Activated CD8-positive, alpha-beta T cell treated with anti-CD3 and anti-CD28 coated beads for 36 hours (primary cell): ENCODE results near the gene CDH2. TPM values are rescaled to one million over a fixed set of nuclear protein-coding genes. Genes with fewer than 3 reads are reported as not detected.

Experiments
- ATAC-seq: fragments of 200-7000 bp; cut with Tn5 transposase; one replicate; pipeline ENCODE4 v1.10.0; 2021; ENCODE audit warnings: mild to moderate bottlenecking, moderate library complexity
- CTCF ChIA-PET: fragments of 350-600 bp; sonication (Branson Sonifier 250); formaldehyde crosslinking; loops from one replicate; lab custom pipeline; 2021; ENCODE audit warnings: antibody characterized with exemption; lab: Charles Lee
- POLR2A ChIA-PET: fragments of 350-600 bp; sonication (Branson Sonifier 250); formaldehyde crosslinking; loops from one replicate; lab custom pipeline; 2021; ENCODE audit warnings: antibody characterized with exemption; lab: Charles Lee
- DNase-seq: peaks from one replicate; pipeline ENCODE4 v3.0.0-alpha.2; 2020
- H3K27ac Mint-ChIP-seq: one replicate; pipeline ENCODE4 v1.8.0; 2021; ENCODE audit warnings: mild to moderate bottlenecking, mixed read lengths
- H3K27me3 Mint-ChIP-seq: one replicate; pipeline ENCODE4 v1.8.0; 2021; ENCODE audit warnings: mixed read lengths
- H3K36me3 Mint-ChIP-seq: one replicate; pipeline ENCODE4 v1.8.0; 2021; ENCODE audit warnings: low read depth, mixed read lengths
- H3K4me1 Mint-ChIP-seq: one replicate; pipeline ENCODE4 v1.8.0; 2021; ENCODE audit warnings: low read depth, mixed read lengths
- H3K4me3 Mint-ChIP-seq: one replicate; pipeline ENCODE4 v1.8.0; 2021; ENCODE audit warnings: mild to moderate bottlenecking, moderate library complexity, mixed read lengths
- H3K9me3 Mint-ChIP-seq: one replicate; pipeline ENCODE4 v1.8.0; 2021; ENCODE audit warnings: mixed read lengths
- CTCF ChIP-seq: fragments of 200-600 bp; IDR thresholded peaks from one replicate; pipeline ENCODE4 v1.8.0; 2022; ENCODE audit warnings: antibody characterized with exemption, mild to moderate bottlenecking
- intact Hi-C: fragments of 100-400 bp; cut with micrococcal nuclease; formaldehyde crosslinking; loops from one replicate; pipeline ENCODE4 v1.10.0; 2022
- total RNA-seq, 2 experiments: library from RNA; stranded (reverse); gene quantifications; one replicate each; pipeline ENCODE4 v1.2.3, GENCODE V29; 2021

The CDH2 gene
- total RNA-seq, 2 experiments from 2014 or later, result 0.18 TPM; not detected in 1

- Mint-ChIP-seq H3K4me1 (no peaks in the 10 kb centered on the region), H3K4me3 (no peak overlapping the region), H3K9me3 (no peaks in the 10 kb centered on the region), H3K27me3 (no peaks in the 10 kb centered on the region), H3K36me3 (no peaks in the 10 kb centered on the region), H3K27ac (no peak overlapping the region)
- ChIA-PET CTCF (no interaction called here), POLR2A (no interaction called here)
- DNase-seq (no peak), ATAC-seq (no peak)
- no peak for TF ChIP-seq CTCF
- intact Hi-C loops, result no loop called here
Measured at GRCh38 chr18:27970321-27970720, 206.6 kb downstream of the CDH2 start.

- H3K27ac Mint-ChIP-seq, result no peak overlapping the region
- no peak for TF ChIP-seq CTCF
- H3K9me3 Mint-ChIP-seq, result no peaks in the 10 kb centered on the region
- intact Hi-C loops, result no loop called here
- H3K4me1 Mint-ChIP-seq, result no peaks in the 10 kb centered on the region
- ChIA-PET CTCF (no interaction called here), POLR2A (no interaction called here)
- no peaks in the 10 kb centered on the region for H3K27me3 Mint-ChIP-seq
- DNase-seq (no peak), ATAC-seq (no peak)
- H3K4me3 Mint-ChIP-seq, result no peak overlapping the region
- no peaks in the 10 kb centered on the region for H3K36me3 Mint-ChIP-seq
Measured at GRCh38 chr18:27969206-27969605, 207.7 kb downstream of the CDH2 start.

GRCh38 chr18:27967913-27968824 lies 208.8 kb downstream of the CDH2 start:
- Mint-ChIP-seq H3K9me3 (no peaks in the 10 kb centered on the region), H3K4me1 (no peaks in the 10 kb centered on the region), H3K4me3 (no peak overlapping the region), H3K27me3 (no peaks in the 10 kb centered on the region), H3K36me3 (no peaks in the 10 kb centered on the region), H3K27ac (no peak overlapping the region)
- ChIA-PET POLR2A (no interaction called here), CTCF (no interaction called here)
- DNase-seq, result no peak
- ATAC-seq, result no peak
- intact Hi-C loops, result no loop called here
- no peak for TF ChIP-seq CTCF

GRCh38 chr18:27966881-27967280 lies 210.0 kb downstream of the CDH2 start:
- H3K27ac Mint-ChIP-seq, result no peak overlapping the region
- ATAC-seq, result no peak
- H3K36me3 Mint-ChIP-seq, result no peaks in the 10 kb centered on the region
- H3K27me3 Mint-ChIP-seq, result no peaks in the 10 kb centered on the region
- POLR2A ChIA-PET, result no interaction called here
- H3K9me3 Mint-ChIP-seq, result peaks cover 2% of the 10 kb centered on the region
- intact Hi-C loops, result no loop called here
- no peaks in the 10 kb centered on the region for H3K4me1 Mint-ChIP-seq
- DNase-seq, result no peak
- CTCF ChIA-PET, result no interaction called here
- TF ChIP-seq CTCF, result no peak
- H3K4me3 Mint-ChIP-seq, result no peak overlapping the region

GRCh38 chr18:27964811-27965210 lies 212.1 kb downstream of the CDH2 start:
- Mint-ChIP-seq H3K36me3 (no peaks in the 10 kb centered on the region), H3K27me3 (no peaks in the 10 kb centered on the region), H3K9me3 (peaks cover 4% of the 10 kb centered on the region), H3K27ac (no peak overlapping the region), H3K4me1 (no peaks in the 10 kb centered on the region), H3K4me3 (no peak overlapping the region)
- ATAC-seq (no peak), DNase-seq (no peak)
- CTCF ChIA-PET, result no interaction called here
- TF ChIP-seq CTCF, result no peak
- POLR2A ChIA-PET, result no interaction called here
- intact Hi-C loops, result no loop called here
